Measurements from ENCODE around the gene GLT1D1.

DNA sequence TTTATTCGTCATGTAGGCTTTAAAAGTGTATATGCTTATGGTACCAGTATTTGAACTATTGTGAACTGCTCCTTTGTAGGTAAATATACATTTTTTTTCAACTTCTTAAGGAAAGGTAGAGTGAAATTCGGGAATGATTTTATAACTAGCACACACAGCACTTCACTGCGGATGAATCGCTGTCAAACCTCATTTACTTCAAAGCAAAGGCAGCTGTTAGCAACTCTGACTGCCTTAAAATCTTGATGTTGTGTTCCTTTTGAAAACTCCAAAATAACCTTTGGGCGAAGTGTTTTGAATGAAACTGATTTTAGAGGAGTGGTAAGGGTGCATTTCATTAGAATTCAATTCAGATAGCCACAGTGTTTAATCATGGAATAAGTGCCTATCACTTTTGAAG is 95.8 kb downstream of the GLT1D1 start:
- no peak for TF ChIP-seq POLR2AphosphoS5 (IDR thresholded peaks at IDR 0.05)
- TF ChIP-seq, protein P1, sequence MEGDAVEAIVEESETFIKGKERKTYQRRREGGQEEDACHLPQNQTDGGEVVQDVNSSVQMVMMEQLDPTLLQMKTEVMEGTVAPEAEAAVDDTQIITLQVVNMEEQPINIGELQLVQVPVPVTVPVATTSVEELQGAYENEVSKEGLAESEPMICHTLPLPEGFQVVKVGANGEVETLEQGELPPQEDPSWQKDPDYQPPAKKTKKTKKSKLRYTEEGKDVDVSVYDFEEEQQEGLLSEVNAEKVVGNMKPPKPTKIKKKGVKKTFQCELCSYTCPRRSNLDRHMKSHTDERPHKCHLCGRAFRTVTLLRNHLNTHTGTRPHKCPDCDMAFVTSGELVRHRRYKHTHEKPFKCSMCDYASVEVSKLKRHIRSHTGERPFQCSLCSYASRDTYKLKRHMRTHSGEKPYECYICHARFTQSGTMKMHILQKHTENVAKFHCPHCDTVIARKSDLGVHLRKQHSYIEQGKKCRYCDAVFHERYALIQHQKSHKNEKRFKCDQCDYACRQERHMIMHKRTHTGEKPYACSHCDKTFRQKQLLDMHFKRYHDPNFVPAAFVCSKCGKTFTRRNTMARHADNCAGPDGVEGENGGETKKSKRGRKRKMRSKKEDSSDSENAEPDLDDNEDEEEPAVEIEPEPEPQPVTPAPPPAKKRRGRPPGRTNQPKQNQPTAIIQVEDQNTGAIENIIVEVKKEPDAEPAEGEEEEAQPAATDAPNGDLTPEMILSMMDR (IDR thresholded peaks at IDR 0.05): no peak

Data from breast epithelium (tissue), 3 donors.